ENCODE results near the gene TRIP6. TPM values are rescaled to one million over a fixed set of nuclear protein-coding genes. Genes with fewer than 3 reads are reported as not detected.
"Not testable (repeated sequence)": the region's sequence is repeated elsewhere in the genome, so short reads cannot be mapped to it uniquely, and the experiment has no call there.

Gene TRIP6
- total RNA-seq, 1 donor from 2014 or later, result 70.3 TPM

GRCh38 chr7:100914879-100915447 lies 47.8 kb downstream of the TRIP6 start:
- DNase-seq (ENCODE audit: low read depth) (peak; percentile 81), FAIRE-seq (no peak)
- Histone ChIP-seq H3K4me3 (ENCODE audit: low read depth, low read length) (no peak overlapping the region), H3K36me3 (ENCODE audit: control insufficient read depth, insufficient read depth, low read length) (no peaks in the 10 kb centered on the region), H3K27me3 (ENCODE audit: control insufficient read depth, insufficient read depth, low read length) (no peaks in the 10 kb centered on the region)
- TF ChIP-seq, protein P1, sequence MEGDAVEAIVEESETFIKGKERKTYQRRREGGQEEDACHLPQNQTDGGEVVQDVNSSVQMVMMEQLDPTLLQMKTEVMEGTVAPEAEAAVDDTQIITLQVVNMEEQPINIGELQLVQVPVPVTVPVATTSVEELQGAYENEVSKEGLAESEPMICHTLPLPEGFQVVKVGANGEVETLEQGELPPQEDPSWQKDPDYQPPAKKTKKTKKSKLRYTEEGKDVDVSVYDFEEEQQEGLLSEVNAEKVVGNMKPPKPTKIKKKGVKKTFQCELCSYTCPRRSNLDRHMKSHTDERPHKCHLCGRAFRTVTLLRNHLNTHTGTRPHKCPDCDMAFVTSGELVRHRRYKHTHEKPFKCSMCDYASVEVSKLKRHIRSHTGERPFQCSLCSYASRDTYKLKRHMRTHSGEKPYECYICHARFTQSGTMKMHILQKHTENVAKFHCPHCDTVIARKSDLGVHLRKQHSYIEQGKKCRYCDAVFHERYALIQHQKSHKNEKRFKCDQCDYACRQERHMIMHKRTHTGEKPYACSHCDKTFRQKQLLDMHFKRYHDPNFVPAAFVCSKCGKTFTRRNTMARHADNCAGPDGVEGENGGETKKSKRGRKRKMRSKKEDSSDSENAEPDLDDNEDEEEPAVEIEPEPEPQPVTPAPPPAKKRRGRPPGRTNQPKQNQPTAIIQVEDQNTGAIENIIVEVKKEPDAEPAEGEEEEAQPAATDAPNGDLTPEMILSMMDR (IDR thresholded peaks at IDR 0.05; ENCODE audit: insufficient read depth, low read length, severe bottlenecking), result no peak

GRCh38 chr7:100919335-100919734 lies 52.1 kb downstream of the TRIP6 start:
- not testable (repeated sequence) for H3K4me3 ChIP-seq (ENCODE audit: low read depth, low read length); H3K27me3 ChIP-seq (ENCODE audit: control insufficient read depth, insufficient read depth, low read length); DNase-seq (ENCODE audit: low read depth); H3K36me3 ChIP-seq (ENCODE audit: control insufficient read depth, insufficient read depth, low read length); FAIRE-seq

- not testable (repeated sequence) for DNase-seq (ENCODE audit: low read depth); H3K4me3 ChIP-seq (ENCODE audit: low read depth, low read length); H3K36me3 ChIP-seq (ENCODE audit: control insufficient read depth, insufficient read depth, low read length); H3K27me3 ChIP-seq (ENCODE audit: control insufficient read depth, insufficient read depth, low read length); FAIRE-seq
Observed at GRCh38 chr7:100919779-100920437, 52.7 kb downstream of the TRIP6 start.

DNA sequence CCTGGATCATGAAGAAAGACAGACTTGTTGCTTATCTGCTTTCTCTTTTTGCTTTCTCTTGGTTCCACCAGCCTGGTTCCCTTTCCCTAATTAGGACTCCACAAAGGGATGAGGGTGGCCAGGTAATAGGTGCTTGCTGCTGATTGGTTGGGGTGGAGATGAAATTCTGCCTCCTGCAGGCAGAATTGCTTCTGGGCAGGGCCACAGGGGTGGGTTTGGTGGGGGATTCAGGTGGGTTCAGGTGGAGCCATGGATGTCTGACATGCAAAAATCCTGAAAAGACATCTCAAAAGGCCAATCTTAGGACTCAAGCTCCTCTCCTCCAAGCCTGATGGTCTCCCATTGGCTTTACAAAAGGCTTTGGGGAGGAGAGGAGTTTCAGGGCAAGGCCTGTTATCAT lies 53.9 kb downstream of the TRIP6 start:
- FAIRE-seq, result no peak
- no peak overlapping the region for H3K4me3 ChIP-seq (ENCODE audit: low read depth, low read length)
- H3K27me3 ChIP-seq (ENCODE audit: control insufficient read depth, insufficient read depth, low read length), result no peaks in the 10 kb centered on the region
- TF ChIP-seq, protein P1 (IDR thresholded peaks at IDR 0.05; ENCODE audit: insufficient read depth, low read length, severe bottlenecking), result no peak
- no peaks in the 10 kb centered on the region for H3K36me3 ChIP-seq (ENCODE audit: control insufficient read depth, insufficient read depth, low read length)
- DNase-seq (ENCODE audit: low read depth), result no peak

Other genes with a start within 250 kb of the TRIP6 start
- gene TFR2, start 225.8 kb upstream of the TRIP6 start, total RNA-seq, result 0.13 TPM in 1 of 2 replicates, not detected in the other
- not detected in 2 replicates for gene ACTL6B, start 210.9 kb upstream of the TRIP6 start, total RNA-seq
- 66.1 and 88.7 TPM in 2 replicates for gene GNB2, start 193.6 kb upstream of the TRIP6 start, total RNA-seq
- gene GIGYF1, start 173.1 kb upstream of the TRIP6 start, total RNA-seq, result 9.9 and 14.2 TPM in 2 replicates
- 33.8 and 40.8 TPM in 2 replicates for gene POP7, start 161.3 kb upstream of the TRIP6 start, total RNA-seq
- not detected in 2 replicates for gene EPO, start 146.9 kb upstream of the TRIP6 start, total RNA-seq
- gene ZAN, start 133.8 kb upstream of the TRIP6 start, total RNA-seq, result not detected in 2 replicates
- gene EPHB4, start 39.9 kb upstream of the TRIP6 start, total RNA-seq, result 104 and 153 TPM in 2 replicates
- 6.5 and 7.6 TPM in 2 replicates for gene SLC12A9, start 14.7 kb upstream of the TRIP6 start, total RNA-seq
- 26.9 and 29.3 TPM in 2 replicates for gene SRRT, start 7.7 kb downstream of the TRIP6 start, total RNA-seq
- 4.2 and 4.7 TPM in 2 replicates for gene UFSP1, start 22.3 kb downstream of the TRIP6 start, total RNA-seq
- 0.13 TPM in 1 of 2 replicates, not detected in the other for gene ACHE, start 28.5 kb downstream of the TRIP6 start, total RNA-seq
- under 0.01 TPM in 1 of 2 replicates, not detected in the other for gene MUC3A, start 82.1 kb downstream of the TRIP6 start, total RNA-seq
- under 0.01 TPM in 2 replicates for gene MUC12, start 102.2 kb downstream of the TRIP6 start, total RNA-seq
- not detected in 2 replicates for gene MUC17, start 152.7 kb downstream of the TRIP6 start, total RNA-seq
- 6.6 and 12.5 TPM in 2 replicates for gene TRIM56, start 218.1 kb downstream of the TRIP6 start, total RNA-seq